Activated T-helper 1 cell treated with anti-CD3 and anti-CD28 coated beads, Interleukin-2, amount 50 U/mL, for 16 hours (primary cell): ENCODE data around the gene PRRC1.

Experiments used
- DNase-seq, 2 donors: peaks; one replicate each; pipeline ENCODE4 v3.0.0-alpha.2; 2020; ENCODE audit warnings: low read depth in 1 of 2, low spot score in 1 of 2

The PRRC1 gene

DNA sequence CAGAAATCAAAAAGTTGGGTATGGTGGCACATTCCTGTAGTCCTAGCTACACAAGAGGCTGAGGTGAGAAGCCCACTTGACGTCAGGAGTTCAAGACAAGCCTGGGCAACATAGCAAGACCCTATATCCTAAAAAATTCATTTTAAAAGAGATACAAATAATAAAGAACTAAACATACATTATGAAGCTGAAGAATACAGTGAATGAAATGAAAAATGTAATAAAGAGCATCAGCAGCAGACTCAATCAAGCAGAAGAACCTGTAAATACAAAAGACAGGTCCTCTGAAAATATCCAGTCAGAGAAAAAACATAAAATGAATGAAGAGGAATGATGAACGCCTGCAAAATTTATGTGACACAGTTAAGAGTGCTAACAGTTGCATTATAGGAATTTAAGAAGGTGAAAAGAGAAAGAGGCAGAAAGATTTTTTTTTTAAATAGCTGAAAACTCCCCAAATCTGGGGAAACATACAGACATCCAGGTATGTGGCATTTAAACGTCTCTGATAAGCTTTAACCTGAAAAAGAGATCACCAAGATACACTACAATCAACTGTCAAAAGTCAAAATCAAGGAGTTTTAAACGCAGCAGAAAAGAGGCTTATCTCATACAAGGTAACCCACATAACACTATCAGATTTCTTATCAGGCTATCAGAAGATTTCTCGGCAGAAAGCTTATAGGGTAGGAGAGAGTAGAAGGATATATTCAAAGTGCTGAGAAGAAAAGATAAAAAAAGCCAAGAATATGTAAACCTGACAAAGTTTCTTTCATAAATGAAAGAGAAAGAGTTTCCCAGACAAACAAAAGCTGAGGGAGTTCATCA, 57.6 kb downstream of the PRRC1 start:
- no peak for DNase-seq

DNA sequence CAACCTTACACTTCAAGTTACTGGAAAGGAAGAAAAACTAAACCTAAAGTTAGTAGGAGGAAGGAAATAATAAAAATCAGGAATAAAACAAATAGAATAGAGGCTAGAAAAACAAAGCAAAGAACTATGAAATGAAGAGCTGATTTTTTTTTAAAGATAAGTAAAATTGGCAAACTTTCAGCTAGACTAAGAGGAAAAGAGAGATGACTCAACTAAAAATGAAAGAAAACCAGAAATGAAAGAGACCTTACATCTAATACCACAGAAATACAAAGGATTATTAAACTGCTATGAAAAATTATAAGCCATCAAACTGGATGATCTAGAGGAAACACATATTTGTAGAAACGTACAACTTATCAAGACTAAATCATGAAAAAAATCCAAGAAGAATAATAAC, 60.0 kb downstream of the PRRC1 start:
- DNase-seq: no peak

DNA sequence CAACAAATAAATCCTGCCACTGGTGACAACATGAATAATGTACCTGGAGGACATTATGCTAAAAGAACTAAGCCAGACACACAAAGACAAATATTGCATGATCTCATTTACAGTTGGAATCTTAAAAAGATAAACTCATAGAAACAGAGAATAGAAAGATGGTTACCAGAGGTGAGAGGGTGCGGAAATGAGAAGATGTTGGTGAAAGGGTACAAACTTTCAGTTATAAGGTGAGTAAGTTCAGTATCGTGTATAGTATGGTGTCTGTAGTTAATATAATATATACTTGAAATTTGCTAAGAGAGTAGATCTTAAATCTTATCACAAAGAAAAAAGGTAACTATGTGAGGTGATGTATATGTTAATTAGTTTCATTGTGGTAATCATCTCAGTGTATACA, 63.3 kb downstream of the PRRC1 start:
- no peak for DNase-seq

DNA sequence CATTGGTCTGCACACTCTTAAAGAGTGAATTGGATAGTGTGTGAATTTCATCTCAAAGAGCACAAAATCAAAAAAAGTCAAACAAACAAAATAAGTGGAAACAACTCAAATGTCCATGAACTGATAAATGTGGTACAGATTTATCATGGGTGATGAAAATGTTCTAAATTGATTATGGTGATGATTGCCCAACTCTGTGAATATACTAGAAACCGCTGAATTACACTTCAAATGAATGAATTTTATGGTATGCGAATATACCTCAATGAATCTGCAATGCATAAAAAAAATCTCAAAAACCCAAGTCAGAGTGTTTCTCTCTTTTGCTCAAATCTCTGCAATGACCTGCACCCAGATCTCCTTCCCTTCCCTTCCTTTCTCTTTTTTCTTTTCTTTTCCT, 64.0 kb downstream of the PRRC1 start:
- DNase-seq: no peak

DNA sequence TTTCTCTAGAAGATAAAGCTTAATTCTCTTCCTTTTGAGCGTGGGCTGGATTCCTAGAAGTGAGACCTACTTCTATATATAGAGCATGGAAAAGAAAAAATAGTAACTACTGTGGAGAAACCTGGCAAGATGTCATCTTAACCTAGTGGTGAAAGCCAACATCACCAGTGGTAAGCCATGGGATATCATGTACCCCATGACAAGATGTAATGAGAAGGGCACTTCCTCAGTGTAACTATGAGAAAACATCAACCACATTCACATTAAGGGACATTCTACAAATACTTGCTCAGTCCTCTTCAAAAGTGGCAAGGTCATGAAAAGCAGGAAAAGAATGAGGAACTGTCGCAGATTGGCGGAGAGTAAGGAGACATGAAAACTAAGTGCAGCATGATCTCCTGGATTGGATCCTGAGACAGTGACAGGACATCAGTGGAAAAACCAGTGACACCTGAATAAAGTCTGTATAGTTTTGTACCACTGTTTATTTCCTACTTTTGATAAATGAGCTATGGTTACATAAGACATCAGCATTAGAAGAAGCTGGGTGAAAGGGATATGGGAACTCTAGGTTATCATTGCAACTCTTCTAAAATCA, 65.4 kb downstream of the PRRC1 start:
- DNase-seq: no peak

DNA sequence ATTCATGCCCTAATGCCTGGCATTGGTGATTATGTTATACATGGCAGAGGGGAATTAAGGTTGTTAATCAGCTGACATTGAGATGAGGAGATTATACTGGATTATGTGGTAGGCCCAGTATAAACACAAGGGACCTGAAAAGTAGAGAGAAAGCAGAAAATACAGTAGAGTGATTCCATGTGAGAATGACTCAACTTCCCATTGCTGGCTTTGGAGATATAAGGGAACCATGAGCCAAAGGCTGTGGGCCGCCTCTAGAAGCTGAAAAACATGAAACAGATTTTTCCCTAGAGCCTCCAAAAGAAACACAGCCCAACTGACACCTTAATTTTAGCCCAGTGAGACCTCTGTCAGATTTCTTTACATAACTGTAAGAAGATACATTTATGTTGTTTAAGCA, 66.4 kb downstream of the PRRC1 start:
- DNase-seq: no peak

DNA sequence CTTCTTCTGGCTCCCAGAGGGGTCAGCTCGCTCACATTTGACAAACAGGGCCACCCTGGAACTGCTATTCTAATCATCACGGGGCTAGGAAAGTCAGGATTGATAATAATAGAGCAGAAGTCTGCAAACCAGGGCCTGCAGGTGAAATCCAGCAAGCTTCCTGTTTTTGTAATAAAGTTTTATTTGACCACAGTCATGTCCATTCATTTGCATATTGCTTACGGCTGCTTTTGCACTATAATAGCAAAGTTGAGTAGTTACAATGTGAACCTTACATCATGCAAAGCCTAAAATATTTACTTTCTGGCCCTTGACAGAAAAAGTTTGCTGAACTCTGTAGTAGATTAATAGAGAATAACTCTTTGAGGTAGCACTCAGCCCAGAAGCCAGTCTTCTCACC, 68.2 kb downstream of the PRRC1 start:
- DNase-seq: no peak

DNA sequence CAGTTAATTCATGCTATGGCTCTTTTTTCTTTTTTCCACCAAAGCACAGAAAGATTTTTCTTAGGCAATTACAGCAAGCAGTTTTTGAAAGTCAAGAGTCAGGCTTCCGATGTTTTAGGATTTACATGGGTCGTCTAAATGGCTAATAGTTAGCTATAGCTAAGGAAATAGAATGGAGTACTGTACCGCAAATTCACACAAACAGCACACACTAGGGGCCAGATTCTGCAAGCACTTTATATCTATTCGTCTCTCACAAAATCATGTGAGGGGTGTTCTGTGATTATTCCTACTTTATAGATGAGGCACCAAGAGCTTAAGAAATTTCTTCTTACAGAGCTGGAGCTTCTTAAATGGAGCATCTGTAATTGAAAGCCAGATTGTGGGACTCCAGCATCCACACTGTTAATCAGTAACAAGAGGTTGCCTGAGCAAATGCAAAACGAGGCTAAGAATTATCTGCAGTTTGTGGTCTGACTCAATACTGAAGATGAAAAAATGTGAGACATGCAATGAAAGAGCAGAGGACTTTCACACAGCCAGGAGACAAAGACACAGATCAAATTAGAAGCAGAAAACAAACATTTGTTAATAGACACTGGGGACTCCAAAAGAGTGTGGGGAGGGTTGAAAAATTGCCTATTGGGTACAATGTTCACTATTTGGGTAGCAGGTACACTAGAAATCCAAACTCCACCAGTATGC, 68.8 kb downstream of the PRRC1 start:
- no peak for DNase-seq

DNA sequence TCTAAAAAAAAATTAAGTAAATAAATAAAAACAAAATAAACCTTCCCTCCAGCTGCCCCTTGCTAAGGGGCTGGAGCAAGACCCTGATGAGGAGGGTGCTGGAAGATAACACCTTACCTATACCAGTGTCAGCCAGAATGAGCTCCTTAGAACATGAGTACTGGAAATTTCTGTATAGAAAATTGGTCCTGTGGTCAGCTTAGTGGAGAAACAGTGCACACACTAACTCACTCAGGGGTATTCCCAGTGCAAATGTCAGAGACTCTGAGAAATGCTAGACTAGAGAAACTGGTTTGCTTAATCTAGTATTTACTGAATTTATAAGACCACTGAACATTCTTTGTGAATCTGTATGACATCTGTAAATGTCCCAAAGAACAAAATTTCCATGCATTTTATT, 69.4 kb downstream of the PRRC1 start:
- no peak for DNase-seq

DNA sequence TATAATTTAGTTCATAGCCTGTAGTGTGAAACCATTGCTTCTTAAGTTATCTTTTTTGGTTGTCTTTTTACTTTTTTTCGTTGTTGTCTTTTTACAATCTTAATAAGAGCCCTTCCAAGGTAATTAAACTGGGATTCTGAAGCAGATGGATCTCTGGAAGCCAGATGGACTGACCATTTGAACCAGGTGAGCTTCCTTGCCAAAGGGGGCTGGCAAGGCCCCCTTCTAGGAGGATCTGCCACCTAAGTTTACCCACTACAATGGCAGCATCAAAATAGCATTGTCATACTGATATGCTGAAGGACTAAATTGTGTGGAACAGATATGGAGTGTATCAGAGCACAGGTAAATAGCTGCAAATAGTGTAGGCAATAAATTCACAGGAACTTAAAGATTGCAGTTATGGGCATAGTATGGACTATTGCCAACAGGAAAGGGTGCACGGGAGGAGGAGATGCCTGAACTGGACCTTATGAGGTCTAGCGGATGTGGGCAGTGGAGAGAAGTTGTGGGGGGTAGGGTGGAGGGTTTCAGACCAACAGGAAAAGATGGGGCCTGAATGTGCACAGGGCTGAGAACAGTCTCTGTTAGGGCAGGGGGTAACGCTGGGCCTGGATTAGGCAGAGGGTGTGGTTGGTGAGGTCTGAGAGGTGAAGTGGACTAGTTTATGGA, 69.9 kb downstream of the PRRC1 start:
- no peak for DNase-seq

DNA sequence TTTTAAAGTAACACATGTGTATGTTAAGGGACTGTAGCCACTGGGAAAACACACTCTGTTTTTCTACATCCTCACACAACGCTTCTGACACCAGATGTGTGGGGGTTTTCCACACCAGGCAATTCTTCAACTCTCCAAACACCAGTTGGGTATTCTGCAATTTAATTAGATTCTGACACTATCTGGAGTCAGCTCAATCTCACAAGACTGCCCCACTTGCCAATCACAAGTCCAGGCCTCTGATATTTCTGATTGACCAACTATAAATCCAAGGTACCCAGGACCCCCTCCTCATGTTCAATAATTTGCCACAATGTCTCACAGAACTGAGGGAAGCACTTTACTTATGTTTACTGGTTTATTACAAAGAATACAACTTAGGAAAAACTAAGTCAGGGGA, 70.9 kb downstream of the PRRC1 start:
- DNase-seq: no peak

DNA sequence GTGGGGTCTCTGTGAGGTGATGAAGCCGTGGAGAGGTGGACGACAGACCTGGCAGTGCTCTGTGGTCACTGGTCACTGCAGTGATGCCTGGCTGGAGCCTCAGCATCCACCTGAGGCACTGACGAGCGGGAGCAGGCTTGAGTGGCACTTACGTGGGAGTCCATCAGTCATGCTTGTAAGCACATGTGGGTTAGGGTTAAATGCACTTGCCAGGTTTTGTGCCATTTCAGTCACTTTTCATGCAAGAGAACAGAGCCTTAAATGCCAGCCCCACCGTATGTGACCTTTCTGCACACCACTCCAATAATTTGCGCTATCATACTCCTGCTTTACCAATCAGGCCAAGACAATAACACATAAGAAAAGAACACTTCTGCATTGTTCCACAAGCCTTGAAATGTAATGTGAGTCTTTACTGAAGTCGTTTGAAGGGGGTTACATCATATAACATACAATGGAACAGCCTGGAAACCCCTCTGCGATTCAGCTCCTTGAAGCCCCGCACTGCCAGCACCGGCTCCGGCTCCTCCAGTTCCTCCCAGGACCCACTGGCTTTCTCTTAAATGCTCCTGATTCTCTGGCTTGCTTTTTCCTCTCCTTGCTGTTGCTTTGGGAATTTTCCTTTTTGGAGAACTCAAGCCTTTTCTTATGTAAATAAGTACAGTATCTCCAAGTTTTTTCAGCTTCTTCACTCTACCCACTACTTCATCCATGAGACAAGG, 72.0 kb downstream of the PRRC1 start:
- DNase-seq: no peak

DNA sequence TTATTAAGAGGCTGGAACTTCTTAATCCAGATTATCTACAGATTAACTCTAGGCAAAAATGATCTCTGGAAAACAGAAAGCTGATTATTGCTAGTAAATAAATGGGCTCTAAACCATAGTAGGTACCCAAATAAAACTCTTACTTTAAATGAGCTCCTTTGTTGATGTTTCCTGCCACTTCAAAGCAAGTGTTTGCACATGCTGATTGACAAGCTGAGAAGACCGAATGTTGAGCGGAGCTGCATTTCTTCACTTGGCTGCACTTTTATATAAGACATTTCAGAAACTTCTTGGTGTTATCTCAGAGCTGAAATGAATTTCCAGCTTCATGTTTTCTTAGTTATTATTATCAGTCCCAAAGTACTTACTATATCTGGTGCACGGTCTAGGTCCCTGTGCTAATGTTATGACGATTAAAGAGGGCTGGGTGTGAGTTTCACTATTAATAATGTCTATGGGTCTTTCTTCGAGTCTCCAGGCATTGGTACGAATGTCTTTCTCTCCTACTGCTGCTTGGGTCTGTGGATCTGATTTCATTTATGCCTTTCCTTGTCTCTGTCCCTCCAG, 72.8 kb downstream of the PRRC1 start:
- DNase-seq: no peak

DNA sequence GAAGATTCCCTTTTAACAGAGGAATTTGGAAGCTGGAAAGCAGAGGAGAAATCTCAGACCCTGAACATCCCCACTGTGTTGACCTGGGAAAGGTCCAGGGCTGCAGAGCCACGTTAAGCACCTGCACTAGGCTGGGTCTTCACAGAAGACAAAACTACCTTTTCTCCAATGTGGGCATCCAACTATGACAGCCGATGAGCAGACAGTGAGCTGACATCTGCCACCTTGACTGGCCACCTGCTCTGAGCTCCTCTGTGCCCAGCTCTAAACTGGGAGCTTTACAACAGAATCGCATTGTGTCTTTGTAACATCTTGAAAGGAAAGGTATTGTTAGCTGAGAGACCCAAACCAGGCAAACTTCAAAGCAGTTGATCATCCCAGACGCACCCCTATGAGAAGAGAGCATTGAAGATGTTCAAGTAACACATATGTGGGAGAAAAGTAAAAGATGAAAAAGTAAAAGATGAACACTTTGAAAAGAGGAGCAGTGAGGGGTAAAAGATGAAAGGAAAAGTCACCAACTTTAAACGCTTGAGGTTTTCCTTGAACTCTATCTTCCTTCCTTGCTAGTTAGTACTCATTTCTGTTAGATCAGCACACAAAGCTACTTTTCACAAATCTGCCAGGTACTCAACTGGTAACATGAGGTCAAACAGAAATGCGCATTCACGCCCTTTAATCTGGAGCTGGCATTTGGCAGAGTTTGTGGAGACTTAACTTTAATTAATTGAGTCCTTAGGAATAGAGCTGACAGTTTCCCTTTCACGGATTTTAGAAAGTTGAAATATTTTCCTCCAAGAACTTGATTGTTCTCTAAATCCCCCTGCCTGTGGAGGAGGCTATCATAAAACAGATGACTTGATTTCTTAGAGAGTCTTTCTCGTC, 78.3 kb downstream of the PRRC1 start:
- no peak for DNase-seq

DNA sequence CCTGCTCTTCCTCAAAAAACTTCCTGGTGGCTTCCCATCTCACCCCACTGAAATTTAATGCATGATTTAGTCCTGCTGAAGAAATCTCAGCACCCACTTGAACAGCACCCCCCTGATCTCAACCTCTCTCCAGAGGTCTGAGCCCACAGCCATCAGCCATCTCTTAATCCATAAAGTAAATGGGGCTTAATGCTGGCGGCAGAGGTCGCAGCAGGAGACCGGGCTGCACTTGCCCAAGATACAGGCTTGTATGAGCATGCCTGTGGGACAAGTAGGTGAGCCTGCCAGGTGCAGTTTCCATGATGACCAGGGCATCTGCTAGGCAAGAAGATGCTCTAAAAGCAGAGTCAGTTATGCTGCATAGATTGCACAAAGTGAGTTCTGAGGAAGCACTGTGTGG, 79.1 kb downstream of the PRRC1 start:
- no peak for DNase-seq

DNA sequence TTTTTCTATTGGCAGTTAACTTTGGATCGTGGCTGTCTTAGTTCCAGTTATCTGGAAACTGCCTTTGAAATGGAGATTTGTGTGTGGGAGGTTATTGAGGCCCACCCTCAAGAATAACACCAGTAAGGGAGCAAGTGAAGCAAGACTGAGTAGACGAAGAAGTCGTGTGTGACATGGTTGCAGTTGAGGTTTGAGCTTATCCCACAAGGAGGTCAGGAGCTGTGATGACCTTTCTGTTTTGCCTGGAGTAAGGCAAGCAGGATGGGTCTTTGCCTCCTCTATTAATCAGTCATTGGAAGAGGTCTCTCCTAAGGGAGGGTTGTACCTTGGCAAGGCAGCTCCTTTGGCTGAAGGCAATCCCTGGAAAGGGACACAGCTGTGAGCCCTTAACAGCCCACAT, 81.9 kb downstream of the PRRC1 start:
- DNase-seq: no peak

DNA sequence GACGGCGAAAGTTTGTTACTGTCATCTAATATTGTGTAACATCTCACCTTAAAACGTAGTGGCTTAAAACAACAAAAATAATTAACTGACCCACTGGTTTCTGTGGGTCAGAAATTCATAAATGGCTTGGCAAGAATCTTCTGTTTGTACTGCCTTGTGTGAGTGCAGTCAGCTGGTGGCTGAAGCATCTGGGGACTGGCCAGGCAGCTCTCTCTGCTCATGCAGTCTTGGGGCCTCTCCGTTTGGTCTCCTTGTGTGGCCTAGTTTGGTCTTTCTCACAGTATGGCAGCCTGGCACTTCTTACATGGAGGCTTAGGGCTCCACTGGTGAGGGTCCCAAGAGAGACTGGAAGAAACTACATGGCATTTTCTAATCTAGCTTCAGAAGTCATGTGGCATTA, 82.4 kb downstream of the PRRC1 start:
- DNase-seq: no peak

DNA sequence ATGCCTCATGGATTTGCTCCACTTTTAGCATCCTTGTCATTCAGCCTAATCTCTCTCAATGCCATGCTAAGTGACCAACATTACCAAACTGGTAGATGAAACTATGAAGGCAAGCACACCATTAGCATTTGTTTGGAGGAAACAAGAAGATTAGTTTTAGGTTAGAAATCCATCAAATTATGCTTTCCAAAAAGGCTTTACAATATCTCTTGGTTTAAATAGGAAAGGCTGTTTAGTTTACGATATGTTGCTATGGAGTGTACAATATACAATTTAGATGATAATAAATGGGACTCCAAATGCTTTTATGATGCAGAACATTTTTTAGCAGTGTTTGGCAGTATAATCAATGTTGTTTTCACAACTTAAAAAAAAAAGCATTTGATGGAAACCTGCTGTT, 83.7 kb downstream of the PRRC1 start:
- no peak for DNase-seq

DNA sequence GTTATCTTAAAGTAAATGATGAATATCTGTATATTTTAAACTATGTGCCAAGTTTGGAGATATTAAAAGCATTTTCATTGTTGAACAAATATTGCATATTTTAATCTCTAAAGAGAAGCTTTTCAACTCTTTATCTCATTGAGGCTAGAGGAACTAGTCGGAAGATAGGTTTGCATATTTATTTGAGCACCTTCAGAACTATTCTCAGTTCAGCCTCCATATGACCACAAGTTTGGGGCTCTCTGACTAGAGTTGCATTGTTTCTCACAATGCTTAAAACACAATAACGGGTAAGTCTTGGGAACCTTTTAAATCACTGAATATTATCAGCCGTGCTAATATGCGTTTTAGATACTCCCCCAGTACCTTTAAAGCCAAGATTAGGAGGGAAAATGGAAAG, 84.2 kb downstream of the PRRC1 start:
- DNase-seq: no peak

DNA sequence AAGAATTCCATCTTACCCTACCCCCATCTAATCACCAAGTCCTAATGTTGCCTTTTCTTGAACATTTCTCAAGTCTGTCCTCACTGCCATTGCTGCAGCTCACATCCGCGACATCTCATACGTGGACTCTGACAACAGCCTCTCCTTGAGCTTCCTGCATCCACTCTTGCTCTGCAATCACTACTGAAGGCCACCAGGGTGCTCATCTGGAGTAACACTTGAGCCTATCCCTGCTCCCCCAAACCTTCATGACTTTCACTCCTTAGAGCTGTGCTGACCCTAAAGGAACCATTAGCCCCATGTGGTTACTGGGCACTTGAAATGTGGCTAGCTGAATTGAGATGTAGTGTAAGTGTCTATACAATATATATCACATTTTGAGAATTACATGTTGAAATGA, 85.0 kb downstream of the PRRC1 start:
- no peak for DNase-seq
